ENCODE results near the gene KANK2.
"Not testable (repeated sequence)": the region's sequence is repeated elsewhere in the genome, so short reads cannot be mapped to it uniquely, and the experiment has no call there.

The KANK2 gene

GRCh38 chr19:11198769-11199424 is 1.6 kb upstream of the KANK2 start:
- DNase-seq (ENCODE audit: low read depth in 1 of 2, low spot score in 1 of 2) = no peak

DNA sequence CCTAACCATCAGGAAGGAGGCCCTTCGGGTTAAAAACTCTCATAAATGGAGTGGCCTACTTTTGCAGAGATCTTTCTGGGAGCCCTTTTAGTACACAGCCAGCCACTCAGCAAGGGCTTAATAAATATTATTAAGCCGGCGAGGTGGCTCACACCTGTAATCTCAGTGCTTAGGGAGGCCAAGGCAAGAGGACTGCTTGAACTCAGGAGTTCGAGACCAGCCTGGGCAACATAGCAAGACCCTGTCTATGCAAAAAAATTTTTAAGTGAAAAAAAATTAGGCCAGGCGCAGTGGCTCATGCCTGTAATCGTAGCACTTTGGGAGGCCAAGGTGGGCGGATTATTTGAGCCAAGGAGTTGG is 810 bp upstream of the KANK2 start:
- no peak for DNase-seq (ENCODE audit: low read depth in 1 of 2, low spot score in 1 of 2)

DNA sequence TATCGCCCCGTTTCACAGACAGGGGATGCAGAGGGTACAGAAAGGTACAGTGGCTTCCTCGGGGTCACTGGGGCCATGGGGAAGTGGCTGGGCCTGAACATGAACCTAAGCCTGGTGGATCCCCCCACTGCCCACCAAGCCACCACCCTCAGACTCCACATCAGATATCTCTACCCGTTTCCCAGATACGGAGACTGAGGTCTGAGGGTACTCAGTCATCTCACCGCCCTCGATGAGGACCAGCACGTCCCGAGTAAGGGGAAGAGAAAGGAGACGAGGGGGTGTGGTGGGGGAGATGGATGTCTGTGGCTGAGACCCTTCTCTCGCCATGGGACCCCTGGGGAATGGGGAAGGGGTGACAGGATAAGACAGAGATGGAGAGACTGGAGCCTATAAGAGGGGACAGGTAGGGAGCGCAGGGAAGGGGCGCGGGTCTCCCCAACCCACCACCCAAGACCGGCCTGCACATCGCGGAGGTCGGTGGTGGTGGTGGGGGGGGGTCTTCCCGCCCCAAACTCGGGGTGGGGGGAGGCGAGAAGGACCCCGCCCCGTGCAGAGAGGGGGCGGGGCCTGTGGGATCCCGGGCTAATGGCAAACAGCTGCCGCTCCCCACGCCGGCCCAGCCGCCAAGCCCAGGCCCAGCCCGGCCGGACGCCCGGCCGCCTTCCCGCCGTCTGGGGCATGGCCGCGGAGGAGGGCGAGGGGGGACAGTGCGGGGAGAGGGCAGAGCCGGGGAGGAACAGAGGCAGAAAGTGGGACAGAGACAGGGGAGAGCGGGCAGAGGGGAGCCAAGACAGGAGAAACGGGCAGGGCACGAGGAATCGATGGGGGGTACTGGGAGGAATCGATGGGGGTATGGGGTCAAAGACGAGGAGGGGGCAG is 698 bp downstream of the KANK2 start:
- DNase-seq (ENCODE audit: low read depth in 1 of 2, low spot score in 1 of 2) = no peak

- DNase-seq (ENCODE audit: low read depth in 1 of 2, low spot score in 1 of 2) = no peak
These were observed 1.7 kb downstream of the KANK2 start for GRCh38 chr19:11195681-11196080.

DNA sequence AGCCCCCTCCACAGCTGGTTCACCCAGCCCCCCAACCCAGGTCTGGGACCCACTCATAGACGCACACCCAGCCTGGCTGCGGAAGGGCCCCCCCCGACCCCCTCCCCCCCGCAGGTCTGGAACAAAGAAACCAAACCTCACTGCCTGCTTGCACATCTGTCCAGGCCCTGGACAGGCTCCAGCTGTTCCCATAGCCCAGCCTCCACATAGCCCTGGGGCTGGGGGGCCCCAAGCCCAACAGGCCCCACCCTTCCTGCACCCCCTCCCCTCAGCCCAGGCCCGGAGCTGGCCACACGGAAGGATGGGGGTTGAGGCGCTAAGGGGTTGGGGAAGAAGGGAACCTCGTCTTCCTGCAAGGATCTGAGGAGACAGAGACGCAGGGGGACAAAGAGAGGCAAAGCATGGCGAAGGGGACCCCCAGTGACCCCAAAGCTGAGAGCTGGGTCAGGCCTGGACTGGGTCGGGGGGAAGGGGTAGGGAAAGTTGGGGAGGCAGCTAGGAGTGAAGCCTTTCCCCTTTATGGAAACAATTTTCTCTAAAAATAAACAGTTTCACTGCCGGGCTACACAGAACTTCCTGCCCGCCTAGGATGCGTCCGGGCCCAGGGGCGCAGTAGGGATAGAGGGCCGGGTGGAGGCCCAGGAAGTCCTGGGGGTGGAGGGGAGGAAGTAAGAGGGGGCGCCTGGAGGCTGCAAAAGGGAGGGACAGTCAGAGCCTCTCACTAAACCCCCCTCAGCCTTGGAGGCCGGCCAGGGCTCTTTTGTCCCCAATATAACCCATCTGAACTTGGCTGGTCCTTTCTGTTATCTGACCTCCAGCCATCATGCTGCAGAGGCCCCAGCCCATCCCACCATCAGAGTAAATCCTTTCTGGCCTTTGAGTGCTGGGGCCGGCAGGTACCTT is 2.4 kb downstream of the KANK2 start:
- no peak for DNase-seq (ENCODE audit: low read depth in 1 of 2, low spot score in 1 of 2)

- DNase-seq (ENCODE audit: low read depth in 1 of 2, low spot score in 1 of 2) = no peak
These were observed 3.2 kb downstream of the KANK2 start for GRCh38 chr19:11194173-11194572.

DNA sequence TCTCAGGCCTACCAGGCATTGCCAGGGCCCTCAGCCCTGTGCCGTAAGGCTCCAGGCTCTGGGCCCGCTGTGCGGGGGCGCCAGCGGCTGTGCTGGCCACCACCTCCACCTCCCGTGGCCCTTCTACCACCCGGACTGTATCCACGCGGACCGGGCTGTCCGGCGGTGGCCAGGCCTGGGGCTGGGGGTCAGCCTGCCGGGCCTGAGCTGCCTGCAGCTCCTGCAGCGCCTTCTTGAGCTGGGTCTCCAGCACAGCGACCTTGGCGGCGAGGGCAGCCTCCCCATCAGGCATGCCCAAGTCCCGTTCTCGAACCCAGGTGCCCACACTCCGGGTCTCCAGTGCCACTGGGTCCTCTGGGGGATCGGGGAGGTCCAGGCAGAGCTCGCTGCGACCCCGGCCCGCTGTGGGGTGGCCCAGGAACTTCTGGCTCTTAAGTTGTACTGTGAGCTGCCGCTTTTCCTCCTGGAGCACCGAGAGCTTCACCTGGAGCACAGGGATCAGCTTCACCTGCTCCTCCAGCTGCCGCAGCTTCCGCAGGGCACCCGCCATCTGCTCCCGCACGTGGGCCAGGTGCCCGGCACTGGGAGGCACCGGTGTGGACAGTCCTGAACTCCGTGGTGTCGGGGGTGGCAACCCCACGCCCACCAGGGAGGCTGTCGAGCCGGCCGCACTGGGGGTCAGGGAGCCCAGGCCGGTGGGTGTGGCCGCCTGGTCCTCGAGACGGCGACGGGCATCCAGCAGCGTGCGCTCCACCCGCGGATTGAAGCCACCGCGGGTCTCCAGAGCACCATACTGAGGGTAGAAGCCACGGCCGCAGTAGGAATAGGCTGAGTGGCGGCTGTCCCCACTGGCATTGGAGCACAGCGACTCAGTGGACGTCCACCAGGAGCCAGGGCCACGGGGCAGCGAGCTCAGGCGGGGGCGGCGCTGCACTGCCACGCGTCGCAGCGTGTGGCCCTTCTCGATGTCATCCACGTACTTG is 4.1 kb downstream of the KANK2 start:
- no peak for DNase-seq (ENCODE audit: low read depth in 1 of 2, low spot score in 1 of 2)

DNA sequence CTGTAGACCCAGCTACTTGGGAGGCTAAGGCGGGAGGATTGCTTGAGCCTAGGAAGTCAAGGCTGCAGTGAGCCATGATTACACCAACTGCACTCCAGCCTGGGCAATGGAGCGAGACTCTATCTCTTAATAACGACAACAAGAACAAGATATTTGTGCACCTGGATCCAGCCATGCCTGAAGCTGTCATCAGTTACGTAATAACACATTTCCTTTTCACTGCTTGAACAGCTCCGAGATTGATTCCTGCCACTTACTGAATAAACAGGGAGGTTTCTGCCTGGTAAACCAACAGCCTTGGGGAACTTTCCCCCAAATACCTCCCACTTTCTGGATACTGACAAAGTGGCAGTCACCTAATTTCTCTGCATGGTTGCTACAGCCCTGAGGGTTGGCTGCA is 5.4 kb downstream of the KANK2 start:
- DNase-seq (ENCODE audit: low read depth in 1 of 2, low spot score in 1 of 2) = no peak

DNA sequence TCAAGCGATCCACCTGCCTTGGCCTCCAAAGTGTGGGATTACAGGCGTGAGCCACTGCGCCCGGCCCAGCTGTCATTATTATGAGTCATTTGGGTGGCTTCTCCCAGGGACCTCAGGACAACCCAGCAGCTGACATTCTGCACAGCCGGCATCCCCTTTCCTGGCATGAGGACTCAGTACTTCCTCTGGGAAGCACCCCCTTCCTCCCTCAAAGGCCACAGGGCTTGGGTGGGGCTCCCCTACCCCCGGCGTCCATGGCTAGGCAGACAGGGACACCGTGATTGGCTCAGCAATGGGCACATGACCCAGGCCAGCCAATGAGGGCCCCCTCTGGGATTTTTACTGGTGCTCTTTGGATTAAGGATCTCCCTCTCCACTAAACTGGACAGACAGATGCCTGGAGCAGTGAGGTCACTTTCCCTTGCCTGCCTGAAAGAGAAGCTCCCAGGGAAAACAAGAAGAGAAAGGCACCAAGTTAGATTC is 6.0 kb downstream of the KANK2 start:
- no peak for DNase-seq (ENCODE audit: low read depth in 1 of 2, low spot score in 1 of 2)

GRCh38 chr19:11190501-11190900 is 6.8 kb downstream of the KANK2 start:
- no peak for DNase-seq (ENCODE audit: low read depth in 1 of 2, low spot score in 1 of 2)

DNA sequence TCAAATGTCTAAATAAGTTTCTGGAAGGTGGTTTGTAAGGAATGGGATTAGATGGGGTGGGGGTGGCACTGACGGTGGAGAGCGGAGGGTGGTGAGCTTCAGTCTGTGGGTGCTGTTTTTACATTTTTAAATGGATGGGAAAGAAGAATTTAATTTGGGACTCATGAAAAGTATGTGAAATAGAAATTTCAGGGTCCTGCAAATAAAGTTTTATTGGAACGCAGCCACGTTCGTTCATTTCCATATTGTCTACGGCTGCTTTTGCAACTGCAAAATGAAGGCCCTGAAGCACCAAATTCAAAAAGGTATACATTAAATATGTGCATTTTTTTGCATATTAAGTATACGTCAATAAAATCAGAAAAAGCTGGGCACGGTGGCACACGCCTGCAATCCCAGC is 9.9 kb downstream of the KANK2 start:
- DNase-seq (ENCODE audit: low read depth in 1 of 2, low spot score in 1 of 2) = no peak

GRCh38 chr19:11182994-11183393 is 14.4 kb downstream of the KANK2 start:
- no peak for DNase-seq (ENCODE audit: low read depth in 1 of 2, low spot score in 1 of 2)

GRCh38 chr19:11181488-11181887 is 15.9 kb downstream of the KANK2 start:
- DNase-seq (ENCODE audit: low read depth in 1 of 2, low spot score in 1 of 2) = no peak

GRCh38 chr19:11180975-11181374 is 16.4 kb downstream of the KANK2 start:
- not testable (repeated sequence) for DNase-seq (ENCODE audit: low read depth in 1 of 2, low spot score in 1 of 2)

DNA sequence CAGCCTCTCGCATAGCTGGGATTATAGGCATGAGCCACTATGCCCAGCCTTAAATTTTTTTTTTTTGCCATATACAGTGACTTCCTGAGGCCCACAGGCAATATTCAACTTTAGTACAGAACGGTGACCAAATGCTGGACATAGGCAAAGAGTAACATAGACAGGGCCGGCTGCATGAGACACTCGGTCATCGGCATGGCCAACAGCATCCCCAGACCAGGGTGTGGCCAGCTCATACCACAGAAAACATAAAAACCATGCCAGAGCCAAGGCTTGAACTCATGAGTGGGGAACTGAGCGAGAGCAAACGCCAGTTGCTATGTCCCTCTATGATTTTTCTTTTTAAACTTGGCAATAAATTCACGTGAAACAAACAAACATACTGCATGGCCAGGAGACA is 17.0 kb downstream of the KANK2 start:
- no peak for DNase-seq (ENCODE audit: low read depth in 1 of 2, low spot score in 1 of 2)

- no peak for DNase-seq (ENCODE audit: low read depth in 1 of 2, low spot score in 1 of 2)
These were observed 17.5 kb downstream of the KANK2 start for GRCh38 chr19:11179716-11180297.

GRCh38 chr19:11179145-11179465 is 18.2 kb downstream of the KANK2 start:
- not testable (repeated sequence) for DNase-seq (ENCODE audit: low read depth in 1 of 2, low spot score in 1 of 2)

DNA sequence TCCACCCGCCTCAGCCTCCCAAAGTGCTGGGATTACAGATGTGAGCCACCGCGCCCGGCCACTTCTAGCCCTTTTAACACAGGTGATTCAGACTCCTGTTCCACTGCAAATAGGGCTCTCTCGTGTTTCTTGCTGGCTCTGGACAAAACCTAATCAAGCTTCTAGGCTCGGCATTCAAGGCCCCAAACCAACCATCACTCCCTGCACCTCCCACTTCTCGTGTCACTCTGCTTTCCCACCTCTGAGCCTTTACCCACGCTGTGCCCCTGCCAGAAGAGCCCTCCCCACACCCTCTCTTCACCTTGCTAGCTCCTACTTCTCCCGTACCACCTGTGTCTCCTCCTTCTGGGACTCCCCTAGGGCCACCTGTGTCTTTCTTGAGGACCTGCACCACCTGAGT is 19.8 kb downstream of the KANK2 start:
- no peak for DNase-seq (ENCODE audit: low read depth in 1 of 2, low spot score in 1 of 2)

- DNase-seq (ENCODE audit: low read depth in 1 of 2, low spot score in 1 of 2) = no peak
These were observed 20.7 kb downstream of the KANK2 start for GRCh38 chr19:11176466-11177193.

All from stimulated activated CD4-positive, alpha-beta T cell treated with anti-CD3 and anti-CD28 coated beads, Interleukin-15, amount 100 ng/mL, for 1 hour (primary cell).